ENCODE results near the gene SPTLC1. TPM values are rescaled to one million over a fixed set of nuclear protein-coding genes. Genes with fewer than 3 reads are reported as not detected.
A peak's percentile ranks its signal among the peaks of the same experiment; 100 is the strongest.
"Not testable (repeated sequence)": the region's sequence is repeated elsewhere in the genome, so short reads cannot be mapped to it uniquely, and the experiment has no call there.

SPTLC1 gene
- total RNA-seq (10 to 100 TPM; 48.1 to 52.2 TPM), polyA plus RNA-seq (10 to 100 TPM; 22.7 to 39.7 TPM)
- long read RNA-seq, donor 1, transcript SPTLC1-201 (15 exons, 1,894 nt): major isoform, 89 of 110 reads
- long read RNA-seq, donor 1, partial matches to known transcripts: 6 of 110 reads
- long read RNA-seq, donor 1, other reads (novel, unspliced or antisense): 9 of 110 reads
- long read RNA-seq, donor 2, transcript SPTLC1-201 (15 exons, 1,894 nt): major isoform, 28 of 37 reads
- long read RNA-seq, donor 2, partial matches to known transcripts: 4 of 37 reads
- long read RNA-seq, donor 2, other reads (novel, unspliced or antisense): 3 of 37 reads

GRCh38 chr9:92115071-92115858 lies at the start of gene SPTLC1:
TSS of gene SPTLC1 (minus strand) at chr9:92115413. CDS start at chr9:92115370, 43 bp downstream.
- H3K4me1 ChIP-seq (ENCODE audit: control insufficient read depth in 1 of 2, insufficient read depth in 2 of 2, low read length in 2 of 2): no peaks in the 10 kb centered on the region
- peak; percentile 97 to 98 for DNase-seq
- no peaks in the 10 kb centered on the region for H3K36me3 ChIP-seq (ENCODE audit: control insufficient read depth in 1 of 2, insufficient read depth in 2 of 2, low read length in 1 of 2)
- intact Hi-C loops (cut with DNase I): no loop called here
- H3K27me3 ChIP-seq (ENCODE audit: control insufficient read depth in 1 of 2, insufficient read depth in 2 of 2, low read length in 1 of 2): no peaks in the 10 kb centered on the region
- peak within 1 kb of the TSS; percentile 52 to 59 for H3K4me3 ChIP-seq (ENCODE audit: low read length in 2 of 2)
- peak; percentile 100 for ATAC-seq (ENCODE audit: low FRiP score)
- 1% methylated on average over 60 of the region's 60 CpGs for WGBS, 2 donors
- no peaks in the 10 kb centered on the region for H3K9me3 ChIP-seq (ENCODE audit: control insufficient read depth, low read length)
- H3K27ac ChIP-seq (ENCODE audit: low read depth in 1 of 2, low read length in 2 of 2): peak within 1 kb of the TSS in 1 of 2 donors; percentile 51

- intact Hi-C loops (cut with DNase I): no loop called here
- peaks cover 6% of the 10 kb centered on the region for H3K9me3 ChIP-seq (ENCODE audit: control insufficient read depth, low read length)
- WGBS, 2 donors: 89 to 92% methylated on average over 1 of the region's 1 CpG
- no peak overlapping the region for H3K27ac ChIP-seq (ENCODE audit: low read depth in 1 of 2, low read length in 2 of 2)
- no peaks in the 10 kb centered on the region for H3K27me3 ChIP-seq (ENCODE audit: control insufficient read depth in 1 of 2, insufficient read depth in 2 of 2, low read length in 1 of 2)
- no peaks in the 10 kb centered on the region for H3K4me1 ChIP-seq (ENCODE audit: control insufficient read depth in 1 of 2, insufficient read depth in 2 of 2, low read length in 2 of 2)
- DNase-seq (no peak), ATAC-seq (ENCODE audit: low FRiP score) (no peak)
- H3K36me3 ChIP-seq (ENCODE audit: control insufficient read depth in 1 of 2, insufficient read depth in 2 of 2, low read length in 1 of 2): no peaks in the 10 kb centered on the region
- H3K4me3 ChIP-seq (ENCODE audit: low read length in 2 of 2): no peak overlapping the region
Observed at GRCh38 chr9:92164975-92165374, 49.8 kb upstream of the SPTLC1 start.

GRCh38 chr9:92164490-92164889 lies 49.3 kb upstream of the SPTLC1 start:
- Histone ChIP-seq H3K27me3 (ENCODE audit: control insufficient read depth in 1 of 2, insufficient read depth in 2 of 2, low read length in 1 of 2) (no peaks in the 10 kb centered on the region), H3K4me3 (ENCODE audit: low read length in 2 of 2) (no peak overlapping the region), H3K4me1 (ENCODE audit: control insufficient read depth in 1 of 2, insufficient read depth in 2 of 2, low read length in 2 of 2) (no peaks in the 10 kb centered on the region), H3K36me3 (ENCODE audit: control insufficient read depth in 1 of 2, insufficient read depth in 2 of 2, low read length in 1 of 2) (no peaks in the 10 kb centered on the region), H3K9me3 (ENCODE audit: control insufficient read depth, low read length) (peaks cover 6% of the 10 kb centered on the region), H3K27ac (ENCODE audit: low read depth in 1 of 2, low read length in 2 of 2) (no peak overlapping the region)
- no peak for ATAC-seq (ENCODE audit: low FRiP score)
- 75% methylated on average over 2 of the region's 2 CpGs for WGBS, 2 donors
- no peak for DNase-seq
- intact Hi-C loops (cut with DNase I): no loop called here

GRCh38 chr9:92163276-92163675 lies 48.1 kb upstream of the SPTLC1 start:
- 78 to 90% methylated on average over 4 of the region's 4 CpGs for WGBS, 2 donors
- H3K27ac ChIP-seq (ENCODE audit: low read depth in 1 of 2, low read length in 2 of 2): no peak overlapping the region
- ATAC-seq (ENCODE audit: low FRiP score) (no peak), DNase-seq (no peak)
- H3K4me3 ChIP-seq (ENCODE audit: low read length in 2 of 2): no peak overlapping the region
- peaks cover 7% of the 10 kb centered on the region for H3K9me3 ChIP-seq (ENCODE audit: control insufficient read depth, low read length)
- no peaks in the 10 kb centered on the region for H3K27me3 ChIP-seq (ENCODE audit: control insufficient read depth in 1 of 2, insufficient read depth in 2 of 2, low read length in 1 of 2)
- intact Hi-C loops (cut with DNase I): no loop called here
- H3K4me1 ChIP-seq (ENCODE audit: control insufficient read depth in 1 of 2, insufficient read depth in 2 of 2, low read length in 2 of 2): no peaks in the 10 kb centered on the region
- no peaks in the 10 kb centered on the region for H3K36me3 ChIP-seq (ENCODE audit: control insufficient read depth in 1 of 2, insufficient read depth in 2 of 2, low read length in 1 of 2)

GRCh38 chr9:92160786-92161185 lies 45.6 kb upstream of the SPTLC1 start:
- H3K27me3 ChIP-seq (ENCODE audit: control insufficient read depth in 1 of 2, insufficient read depth in 2 of 2, low read length in 1 of 2): no peaks in the 10 kb centered on the region

GRCh38 chr9:92159058-92159457 lies 43.8 kb upstream of the SPTLC1 start:
- WGBS, 2 donors: 79 to 84% methylated on average over 5 of the region's 5 CpGs
- no peaks in the 10 kb centered on the region for H3K4me1 ChIP-seq (ENCODE audit: control insufficient read depth in 1 of 2, insufficient read depth in 2 of 2, low read length in 2 of 2)
- H3K9me3 ChIP-seq (ENCODE audit: control insufficient read depth, low read length): peaks cover 3% of the 10 kb centered on the region
- H3K27me3 ChIP-seq (ENCODE audit: control insufficient read depth in 1 of 2, insufficient read depth in 2 of 2, low read length in 1 of 2): no peaks in the 10 kb centered on the region
- H3K27ac ChIP-seq (ENCODE audit: low read depth in 1 of 2, low read length in 2 of 2): no peak overlapping the region
- H3K36me3 ChIP-seq (ENCODE audit: control insufficient read depth in 1 of 2, insufficient read depth in 2 of 2, low read length in 1 of 2): no peaks in the 10 kb centered on the region
- DNase-seq (no peak), ATAC-seq (ENCODE audit: low FRiP score) (no peak)
- intact Hi-C loops (cut with DNase I): no loop called here
- H3K4me3 ChIP-seq (ENCODE audit: low read length in 2 of 2): no peak overlapping the region

More at GRCh38 chr9:92160786-92161185, 45.6 kb upstream of the SPTLC1 start:
- intact Hi-C loops (cut with DNase I): no loop called here
- ATAC-seq (ENCODE audit: low FRiP score): no peak
- Histone ChIP-seq H3K36me3 (ENCODE audit: control insufficient read depth in 1 of 2, insufficient read depth in 2 of 2, low read length in 1 of 2) (no peaks in the 10 kb centered on the region), H3K4me1 (ENCODE audit: control insufficient read depth in 1 of 2, insufficient read depth in 2 of 2, low read length in 2 of 2) (no peaks in the 10 kb centered on the region), H3K4me3 (ENCODE audit: low read length in 2 of 2) (no peak overlapping the region), H3K27ac (ENCODE audit: low read depth in 1 of 2, low read length in 2 of 2) (no peak overlapping the region), H3K9me3 (ENCODE audit: control insufficient read depth, low read length) (peaks cover 7% of the 10 kb centered on the region)
- DNase-seq: no peak
- 81 to 88% methylated on average over 10 of the region's 10 CpGs for WGBS, 2 donors

- no peaks in the 10 kb centered on the region for H3K36me3 ChIP-seq (ENCODE audit: control insufficient read depth in 1 of 2, insufficient read depth in 2 of 2, low read length in 1 of 2)
- no peak overlapping the region for H3K27ac ChIP-seq (ENCODE audit: low read depth in 1 of 2, low read length in 2 of 2)
- WGBS, 2 donors: 87 to 88% methylated on average over 10 of the region's 10 CpGs
- no peaks in the 10 kb centered on the region for H3K4me1 ChIP-seq (ENCODE audit: control insufficient read depth in 1 of 2, insufficient read depth in 2 of 2, low read length in 2 of 2)
- ATAC-seq (ENCODE audit: low FRiP score) (no peak), DNase-seq (no peak)
- H3K9me3 ChIP-seq (ENCODE audit: control insufficient read depth, low read length): peaks cover 2% of the 10 kb centered on the region
- H3K27me3 ChIP-seq (ENCODE audit: control insufficient read depth in 1 of 2, insufficient read depth in 2 of 2, low read length in 1 of 2): no peaks in the 10 kb centered on the region
- H3K4me3 ChIP-seq (ENCODE audit: low read length in 2 of 2): no peak overlapping the region
- intact Hi-C loops (cut with DNase I): no loop called here
Observed at GRCh38 chr9:92158097-92158601, 42.9 kb upstream of the SPTLC1 start.

- H3K27ac ChIP-seq (ENCODE audit: low read depth in 1 of 2, low read length in 2 of 2); H3K4me1 ChIP-seq (ENCODE audit: control insufficient read depth in 1 of 2, insufficient read depth in 2 of 2, low read length in 2 of 2); H3K4me3 ChIP-seq (ENCODE audit: low read length in 2 of 2); H3K9me3 ChIP-seq (ENCODE audit: control insufficient read depth, low read length); ATAC-seq (ENCODE audit: low FRiP score); H3K27me3 ChIP-seq (ENCODE audit: control insufficient read depth in 1 of 2, insufficient read depth in 2 of 2, low read length in 1 of 2); DNase-seq; intact Hi-C loops (cut with DNase I); H3K36me3 ChIP-seq (ENCODE audit: control insufficient read depth in 1 of 2, insufficient read depth in 2 of 2, low read length in 1 of 2): not testable (repeated sequence)
- WGBS, 2 donors: 79 to 84% methylated on average over 12 of the region's 12 CpGs
Observed at GRCh38 chr9:92155736-92156135, 40.5 kb upstream of the SPTLC1 start.

Measured in aorta (tissue), 5 donors.